Amniotic stem cell (primary cell): Measurements from ENCODE around the gene CLSTN2.

Source experiments
- DNase-seq: peaks from one replicate; lab custom pipeline; 2025; lab: John Stamatoyannopoulos, UW

CLSTN2 gene

GRCh38 chr3:140424211-140424610 is 489.2 kb downstream of the CLSTN2 start:
- DNase-seq, result no peak

GRCh38 chr3:140424726-140425125 is 489.7 kb downstream of the CLSTN2 start:
- no peak for DNase-seq

- DNase-seq, result no peak
Observed at GRCh38 chr3:140427786-140428185, 492.8 kb downstream of the CLSTN2 start.

- DNase-seq, result no peak
Observed at GRCh38 chr3:140428380-140428779, 493.4 kb downstream of the CLSTN2 start.

- no peak for DNase-seq
Observed at GRCh38 chr3:140429791-140430190, 494.8 kb downstream of the CLSTN2 start.

- no peak for DNase-seq
Observed at GRCh38 chr3:140430494-140430893, 495.5 kb downstream of the CLSTN2 start.

GRCh38 chr3:140432229-140432669 is 497.3 kb downstream of the CLSTN2 start:
- no peak for DNase-seq

GRCh38 chr3:140433431-140433830 is 498.4 kb downstream of the CLSTN2 start:
- no peak for DNase-seq

GRCh38 chr3:140434261-140434905 is 499.4 kb downstream of the CLSTN2 start:
- no peak for DNase-seq

GRCh38 chr3:140436421-140436820 is 501.4 kb downstream of the CLSTN2 start:
- no peak for DNase-seq

GRCh38 chr3:140438736-140439470 is 503.9 kb downstream of the CLSTN2 start:
- DNase-seq, result no peak

- no peak for DNase-seq
Observed at GRCh38 chr3:140439527-140439926, 504.5 kb downstream of the CLSTN2 start.

- DNase-seq, result no peak
Observed at GRCh38 chr3:140440446-140440845, 505.5 kb downstream of the CLSTN2 start.

GRCh38 chr3:140441006-140441405 is 506.0 kb downstream of the CLSTN2 start:
- peak; percentile 40 for DNase-seq

GRCh38 chr3:140442621-140443020 is 507.6 kb downstream of the CLSTN2 start:
- DNase-seq, result no peak

GRCh38 chr3:140443073-140443472 is 508.1 kb downstream of the CLSTN2 start:
- no peak for DNase-seq

- DNase-seq, result no peak
Observed at GRCh38 chr3:140443806-140444205, 508.8 kb downstream of the CLSTN2 start.

GRCh38 chr3:140446734-140447133 is 511.7 kb downstream of the CLSTN2 start:
- DNase-seq, result no peak

- no peak for DNase-seq
Observed at GRCh38 chr3:140447136-140447535, 512.2 kb downstream of the CLSTN2 start.

- DNase-seq, result no peak
Observed at GRCh38 chr3:140448001-140448400, 513.0 kb downstream of the CLSTN2 start.

GRCh38 chr3:140449413-140450256 is 514.6 kb downstream of the CLSTN2 start:
- DNase-seq, result no peak

GRCh38 chr3:140453750-140454149 is 518.8 kb downstream of the CLSTN2 start:
- no peak for DNase-seq
